CD14-positive monocyte (primary cell): ENCODE measurements around the gene LIF. TPM values are rescaled to one million over a fixed set of nuclear protein-coding genes. Genes with fewer than 3 reads are reported as not detected.

Experiments
- DNase-seq, 3 donors: peaks; one replicate each; pipeline ENCODE4 v3.0.0-alpha.2; 2011 to 2022
- H2AFZ ChIP-seq: 2 replicates; pipeline ENCODE4 v1.6.0; 2012; ENCODE audit warnings: mild to moderate bottlenecking, low read depth, low read length, inconsistent platforms; ENCODE audit not compliant: insufficient read depth, poor library complexity, severe bottlenecking
- H3K27ac ChIP-seq, 2 donors: 1 replicate in 1 of 2; 2 replicates in 1 of 2; pipeline ENCODE4 v1.5.1; 2012 to 2013; ENCODE audit warnings: low read length in 2 of 2, control low read depth in 1 of 2, inconsistent platforms in 1 of 2, low read depth in 1 of 2, mild to moderate bottlenecking in 1 of 2
- H3K27me3 ChIP-seq, 2 donors: one replicate each; pipeline versions ENCODE4 v1.6.0 to v1.6.1; 2011 to 2013; ENCODE audit warnings: low read length in 2 of 2; ENCODE audit not compliant: control insufficient read depth in 2 of 2, insufficient read depth in 2 of 2
- H3K36me3 ChIP-seq, 2 donors: replicated peaks in 1 of 2; 1 replicate in 1 of 2; 2 replicates in 1 of 2; pipeline versions ENCODE4 v1.5.1 to v1.6.1; 2012 to 2013; ENCODE audit warnings: low read length in 2 of 2, control low read depth in 1 of 2, inconsistent platforms in 1 of 2, mild to moderate bottlenecking in 1 of 2; ENCODE audit not compliant: insufficient read depth in 2 of 2, control insufficient read depth in 1 of 2
- H3K4me1 ChIP-seq, 2 donors: 1 replicate in 1 of 2; 2 replicates in 1 of 2; pipeline versions ENCODE4 v1.5.1 to v1.6.1; 2012 to 2013; ENCODE audit warnings: low read length in 2 of 2, control low read depth in 1 of 2, inconsistent platforms in 1 of 2, mild to moderate bottlenecking in 1 of 2, moderate library complexity in 1 of 2; ENCODE audit not compliant: insufficient read depth in 2 of 2, control insufficient read depth in 1 of 2
- H3K4me2 ChIP-seq: replicated peaks from 2 replicates; pipeline ENCODE3; 2012; ENCODE audit warnings: low read length, moderate library complexity, mild to moderate bottlenecking; ENCODE audit not compliant: poor library complexity, severe bottlenecking; ENCODE audit errors: extremely low read depth
- H3K4me3 ChIP-seq, 3 experiments: fragments of 200-600 bp in 1 of 3; sonication (generic) in 1 of 3; replicated peaks in 1 of 3; 1 replicate in 2 of 3; 2 replicates in 1 of 3; pipeline ENCODE4 v1.5.1; 2011 to 2013; ENCODE audit warnings: low read length in 3 of 3, mild to moderate bottlenecking in 3 of 3, control low read depth in 2 of 3, low read depth in 2 of 3, inconsistent platforms in 1 of 3, moderate library complexity in 1 of 3
- H3K79me2 ChIP-seq: 2 replicates; pipeline ENCODE4 v1.6.0; 2012; ENCODE audit warnings: mild to moderate bottlenecking, control low read depth, inconsistent platforms, low read length, moderate library complexity; ENCODE audit not compliant: insufficient read depth
- H3K9ac ChIP-seq: 2 replicates; pipeline ENCODE4 v1.6.0; 2017; ENCODE audit warnings: low read length, mild to moderate bottlenecking; ENCODE audit not compliant: insufficient read depth, poor library complexity, severe bottlenecking
- H3K9me3 ChIP-seq, 2 donors: replicated peaks in 1 of 2; 1 replicate in 1 of 2; 2 replicates in 1 of 2; pipeline versions ENCODE4 v1.5.1 to v1.6.1; 2012 to 2013; ENCODE audit warnings: low read length in 2 of 2, control low read depth in 1 of 2; ENCODE audit not compliant: control insufficient read depth in 1 of 2, insufficient read depth in 1 of 2
- H4K20me1 ChIP-seq: 2 replicates; pipeline ENCODE4 v1.6.0; 2012; ENCODE audit warnings: mild to moderate bottlenecking, low read length, control low read depth, moderate library complexity; ENCODE audit not compliant: insufficient read depth
- H3K27ac Mint-ChIP-seq, 7 donors: one replicate each; pipeline ENCODE4 v1.8.0; 2020; ENCODE audit warnings: mild to moderate bottlenecking in 7 of 7, mixed read lengths in 7 of 7, moderate library complexity in 6 of 7, inconsistent platforms in 2 of 7
- H3K27me3 Mint-ChIP-seq, 3 donors: one replicate each; pipeline ENCODE4 v1.8.0; 2021 to 2022; ENCODE audit warnings: low read depth in 3 of 3, mild to moderate bottlenecking in 3 of 3, mixed read lengths in 3 of 3, moderate library complexity in 3 of 3, inconsistent platforms in 1 of 3
- H3K36me3 Mint-ChIP-seq, 2 donors: one replicate each; pipeline ENCODE4 v1.8.0; 2020; ENCODE audit warnings: mixed read lengths in 2 of 2, inconsistent platforms in 1 of 2, mild to moderate bottlenecking in 1 of 2
- H3K4me1 Mint-ChIP-seq: one replicate; pipeline ENCODE4 v1.8.0; 2020; ENCODE audit warnings: mild to moderate bottlenecking, mixed read lengths
- H3K4me3 Mint-ChIP-seq, 2 donors: one replicate each; pipeline ENCODE4 v1.8.0; 2020; ENCODE audit warnings: mild to moderate bottlenecking in 2 of 2, mixed read lengths in 2 of 2, moderate library complexity in 1 of 2
- H3K9me3 Mint-ChIP-seq, 7 donors: one replicate each; pipeline ENCODE4 v1.8.0; 2020 to 2022; ENCODE audit warnings: mixed read lengths in 7 of 7, mild to moderate bottlenecking in 6 of 7, moderate library complexity in 6 of 7, inconsistent platforms in 2 of 7
- CTCF ChIP-seq: fragments of 200-600 bp; IDR thresholded peaks from one replicate; pipeline ENCODE4 v1.8.0; 2022; ENCODE audit warnings: antibody characterized with exemption, mild to moderate bottlenecking
- WGBS: methylation state at CpG from one replicate; pipeline ENCODE4 v1.1.5; 2013; ENCODE audit warnings: missing lambda C conversion rate; ENCODE audit not compliant: insufficient coverage; 5-methylcytosine and 5-hydroxymethylcytosine counted together
- intact Hi-C, 2 donors: fragments of 100-400 bp; cut with micrococcal nuclease; formaldehyde crosslinking; loops; one replicate each; pipeline versions ENCODE4 v1.15.0 to v1.15.1; 2023
- polyA plus RNA-seq, 3 donors: library from polyadenylated mRNA; depleted of rRNA in 1 of 3; unstranded in 2 of 3; stranded (reverse) in 1 of 3; fragments of 300-500 nt in 2 of 3; fragments of >200 nt in 1 of 3; fragmentation: Illumina TruSeq in 2 of 3; gene quantifications; 1 replicate in 2 of 3; 2 replicates in 1 of 3; pipeline ENCODE4 v1.2.3, GENCODE V29; 2012 to 2021

Gene LIF
- polyA plus RNA-seq, 3 donors, result 7.0 TPM; not detected in 2

- H3K27ac ChIP-seq, result no peak overlapping the region
- H3K79me2 ChIP-seq, result no peaks in the 10 kb centered on the region
- H3K36me3 Mint-ChIP-seq, result peaks cover 83 to 94% of the 10 kb centered on the region in 2 donors
- peaks cover 44% of the 10 kb centered on the region for H4K20me1 ChIP-seq
- H3K27ac Mint-ChIP-seq, result no peak overlapping the region
- no peak overlapping the region for H3K4me3 Mint-ChIP-seq
- no peak overlapping the region for H3K4me2 ChIP-seq
- H3K4me1 Mint-ChIP-seq, result peaks cover 3% of the 10 kb centered on the region
- peaks cover 0 to 2% (median 0%) of the 10 kb centered on the region in 3 donors for H3K27me3 Mint-ChIP-seq
- WGBS, result 95% methylated on average over 6 of the region's 7 CpGs
- no peaks in the 10 kb centered on the region for H3K27me3 ChIP-seq
- H3K4me3 ChIP-seq, result no peak overlapping the region
- TF ChIP-seq CTCF, result no peak
- DNase-seq, result no peak
- H3K36me3 ChIP-seq, result peaks cover 76 to 97% of the 10 kb centered on the region in 2 donors
- no peaks in the 10 kb centered on the region for H3K9me3 Mint-ChIP-seq
- intact Hi-C loops, result no loop called here
- H3K9me3 ChIP-seq, result no peaks in the 10 kb centered on the region
- H3K9ac ChIP-seq, result no peak overlapping the region
- H3K4me1 ChIP-seq, result no peaks in the 10 kb centered on the region
- H2AFZ ChIP-seq, result no peak overlapping the region
Observed at GRCh38 chr22:30295576-30295975, 49.0 kb upstream of the LIF start.

- peaks cover 44% of the 10 kb centered on the region for H4K20me1 ChIP-seq
- no peak overlapping the region for H3K4me3 Mint-ChIP-seq
- peaks cover 77 to 86% of the 10 kb centered on the region in 2 donors for H3K36me3 Mint-ChIP-seq
- peaks cover 4 to 6% of the 10 kb centered on the region in 2 donors for H3K4me1 ChIP-seq
- H3K4me1 Mint-ChIP-seq, result peaks cover 8% of the 10 kb centered on the region
- no peaks in the 10 kb centered on the region for H3K9me3 ChIP-seq
- no peaks in the 10 kb centered on the region for H3K9me3 Mint-ChIP-seq
- DNase-seq, result no peak
- H3K27ac Mint-ChIP-seq, result no peak overlapping the region
- no peak overlapping the region for H2AFZ ChIP-seq
- 100% methylated on average over 11 of the region's 11 CpGs for WGBS
- no peak for TF ChIP-seq CTCF
- H3K27me3 ChIP-seq, result no peaks in the 10 kb centered on the region
- intact Hi-C loops, result loop anchor here in 1 of 2 donors (5.0 kb wide), 1 partner anchor 32 kb away; the partner anchor contains the start of gene TBC1D10A
- H3K9ac ChIP-seq, result no peak overlapping the region
- H3K4me2 ChIP-seq, result no peak overlapping the region
- H3K27me3 Mint-ChIP-seq, result no peaks in the 10 kb centered on the region
- H3K4me3 ChIP-seq, result no peak overlapping the region
- no peaks in the 10 kb centered on the region for H3K79me2 ChIP-seq
- H3K27ac ChIP-seq, result no peak overlapping the region
- H3K36me3 ChIP-seq, result peaks cover 73 to 89% of the 10 kb centered on the region in 2 donors
Observed at GRCh38 chr22:30294830-30295229, 48.3 kb upstream of the LIF start.
